Measurements from ENCODE around the gene TTC23L. TPM values are rescaled to one million over a fixed set of nuclear protein-coding genes. Genes with fewer than 3 reads are reported as not detected.

TTC23L gene
- total and polyA plus RNA-seq, 2 experiments from 2014 or later: 2.2 to 2.3 TPM

GRCh38 chr5:34924462-34924765 lies 85.5 kb downstream of the TTC23L start:
- Histone ChIP-seq H3K27ac (ENCODE audit: low read depth) (no peak overlapping the region), H4K20me1 (replicated peaks; ENCODE audit: insufficient read depth) (peaks cover 12% of the 10 kb centered on the region; the same call in 1 of the 2 replicates), H3F3A (replicated peaks; ENCODE audit: low read depth) (peaks cover 17% of the 10 kb centered on the region; the same call in 1 of the 2 replicates), H3K27me3 (ENCODE audit: insufficient read depth) (no peaks in the 10 kb centered on the region), H2AFZ (no peak overlapping the region), H3K36me3 (ENCODE audit: insufficient read depth) (peaks cover 68% of the 10 kb centered on the region), H3K79me2 (replicated peaks; ENCODE audit: insufficient read depth) (peaks cover 18% of the 10 kb centered on the region), H3K4me1 (ENCODE audit: insufficient read depth) (no peaks in the 10 kb centered on the region), H3K4me2 (no peak overlapping the region), H3K9me2 (ENCODE audit: insufficient read depth) (no peaks in the 10 kb centered on the region), H3K4me3 (no peak overlapping the region)
- H3K4me3 Mint-ChIP-seq: no peak overlapping the region
- peaks cover 70% of the 10 kb centered on the region for H3K36me3 Mint-ChIP-seq (ENCODE audit: low read depth)
- no peak for ATAC-seq
- no peak for DNase-seq (ENCODE audit: low spot score)
- H3K27ac Mint-ChIP-seq: no peak overlapping the region
- no peaks in the 10 kb centered on the region for H3K9me3 Mint-ChIP-seq
- H3K4me1 Mint-ChIP-seq: peaks cover 8% of the 10 kb centered on the region; the same call in 2 of the 3 replicates
- TF ChIP-seq ZNF114 (CRISPR knock-in tag; IDR thresholded peaks at IDR 0.05) (no peak), ZNF331 (CRISPR knock-in tag; IDR thresholded peaks at IDR 0.05; ENCODE audit: low read depth) (no peak), CREB1 (CRISPR knock-in tag; IDR thresholded peaks at IDR 0.05; ENCODE audit: low read depth) (no peak), ETS1 (IDR thresholded peaks at IDR 0.05) (no peak), STAT1 (IDR thresholded peaks at IDR 0.05; ENCODE audit: unreplicated experiment) (no peak), EZH2 (IDR thresholded peaks at IDR 0.05; ENCODE audit: low read depth, unreplicated experiment) (no peak), JUNB (IDR thresholded peaks at IDR 0.05; ENCODE audit: unreplicated experiment) (no peak), POLR2AphosphoS5 (IDR thresholded peaks at IDR 0.05; ENCODE audit: low read depth) (no peak), EZH2phosphoT487 (IDR thresholded peaks at IDR 0.05; ENCODE audit: unreplicated experiment) (no peak), NANOG (IDR thresholded peaks at IDR 0.05; ENCODE audit: borderline replicate concordance) (no peak), CTCF (conservative IDR thresholded peaks at IDR 0.05; ENCODE audit: low read depth in 2 of 2) (no peak)
- TF ChIP-seq, protein P1, sequence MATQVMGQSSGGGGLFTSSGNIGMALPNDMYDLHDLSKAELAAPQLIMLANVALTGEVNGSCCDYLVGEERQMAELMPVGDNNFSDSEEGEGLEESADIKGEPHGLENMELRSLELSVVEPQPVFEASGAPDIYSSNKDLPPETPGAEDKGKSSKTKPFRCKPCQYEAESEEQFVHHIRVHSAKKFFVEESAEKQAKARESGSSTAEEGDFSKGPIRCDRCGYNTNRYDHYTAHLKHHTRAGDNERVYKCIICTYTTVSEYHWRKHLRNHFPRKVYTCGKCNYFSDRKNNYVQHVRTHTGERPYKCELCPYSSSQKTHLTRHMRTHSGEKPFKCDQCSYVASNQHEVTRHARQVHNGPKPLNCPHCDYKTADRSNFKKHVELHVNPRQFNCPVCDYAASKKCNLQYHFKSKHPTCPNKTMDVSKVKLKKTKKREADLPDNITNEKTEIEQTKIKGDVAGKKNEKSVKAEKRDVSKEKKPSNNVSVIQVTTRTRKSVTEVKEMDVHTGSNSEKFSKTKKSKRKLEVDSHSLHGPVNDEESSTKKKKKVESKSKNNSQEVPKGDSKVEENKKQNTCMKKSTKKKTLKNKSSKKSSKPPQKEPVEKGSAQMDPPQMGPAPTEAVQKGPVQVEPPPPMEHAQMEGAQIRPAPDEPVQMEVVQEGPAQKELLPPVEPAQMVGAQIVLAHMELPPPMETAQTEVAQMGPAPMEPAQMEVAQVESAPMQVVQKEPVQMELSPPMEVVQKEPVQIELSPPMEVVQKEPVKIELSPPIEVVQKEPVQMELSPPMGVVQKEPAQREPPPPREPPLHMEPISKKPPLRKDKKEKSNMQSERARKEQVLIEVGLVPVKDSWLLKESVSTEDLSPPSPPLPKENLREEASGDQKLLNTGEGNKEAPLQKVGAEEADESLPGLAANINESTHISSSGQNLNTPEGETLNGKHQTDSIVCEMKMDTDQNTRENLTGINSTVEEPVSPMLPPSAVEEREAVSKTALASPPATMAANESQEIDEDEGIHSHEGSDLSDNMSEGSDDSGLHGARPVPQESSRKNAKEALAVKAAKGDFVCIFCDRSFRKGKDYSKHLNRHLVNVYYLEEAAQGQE (IDR thresholded peaks at IDR 0.05; ENCODE audit: unreplicated experiment): no peak
- TF ChIP-seq, protein P2, sequence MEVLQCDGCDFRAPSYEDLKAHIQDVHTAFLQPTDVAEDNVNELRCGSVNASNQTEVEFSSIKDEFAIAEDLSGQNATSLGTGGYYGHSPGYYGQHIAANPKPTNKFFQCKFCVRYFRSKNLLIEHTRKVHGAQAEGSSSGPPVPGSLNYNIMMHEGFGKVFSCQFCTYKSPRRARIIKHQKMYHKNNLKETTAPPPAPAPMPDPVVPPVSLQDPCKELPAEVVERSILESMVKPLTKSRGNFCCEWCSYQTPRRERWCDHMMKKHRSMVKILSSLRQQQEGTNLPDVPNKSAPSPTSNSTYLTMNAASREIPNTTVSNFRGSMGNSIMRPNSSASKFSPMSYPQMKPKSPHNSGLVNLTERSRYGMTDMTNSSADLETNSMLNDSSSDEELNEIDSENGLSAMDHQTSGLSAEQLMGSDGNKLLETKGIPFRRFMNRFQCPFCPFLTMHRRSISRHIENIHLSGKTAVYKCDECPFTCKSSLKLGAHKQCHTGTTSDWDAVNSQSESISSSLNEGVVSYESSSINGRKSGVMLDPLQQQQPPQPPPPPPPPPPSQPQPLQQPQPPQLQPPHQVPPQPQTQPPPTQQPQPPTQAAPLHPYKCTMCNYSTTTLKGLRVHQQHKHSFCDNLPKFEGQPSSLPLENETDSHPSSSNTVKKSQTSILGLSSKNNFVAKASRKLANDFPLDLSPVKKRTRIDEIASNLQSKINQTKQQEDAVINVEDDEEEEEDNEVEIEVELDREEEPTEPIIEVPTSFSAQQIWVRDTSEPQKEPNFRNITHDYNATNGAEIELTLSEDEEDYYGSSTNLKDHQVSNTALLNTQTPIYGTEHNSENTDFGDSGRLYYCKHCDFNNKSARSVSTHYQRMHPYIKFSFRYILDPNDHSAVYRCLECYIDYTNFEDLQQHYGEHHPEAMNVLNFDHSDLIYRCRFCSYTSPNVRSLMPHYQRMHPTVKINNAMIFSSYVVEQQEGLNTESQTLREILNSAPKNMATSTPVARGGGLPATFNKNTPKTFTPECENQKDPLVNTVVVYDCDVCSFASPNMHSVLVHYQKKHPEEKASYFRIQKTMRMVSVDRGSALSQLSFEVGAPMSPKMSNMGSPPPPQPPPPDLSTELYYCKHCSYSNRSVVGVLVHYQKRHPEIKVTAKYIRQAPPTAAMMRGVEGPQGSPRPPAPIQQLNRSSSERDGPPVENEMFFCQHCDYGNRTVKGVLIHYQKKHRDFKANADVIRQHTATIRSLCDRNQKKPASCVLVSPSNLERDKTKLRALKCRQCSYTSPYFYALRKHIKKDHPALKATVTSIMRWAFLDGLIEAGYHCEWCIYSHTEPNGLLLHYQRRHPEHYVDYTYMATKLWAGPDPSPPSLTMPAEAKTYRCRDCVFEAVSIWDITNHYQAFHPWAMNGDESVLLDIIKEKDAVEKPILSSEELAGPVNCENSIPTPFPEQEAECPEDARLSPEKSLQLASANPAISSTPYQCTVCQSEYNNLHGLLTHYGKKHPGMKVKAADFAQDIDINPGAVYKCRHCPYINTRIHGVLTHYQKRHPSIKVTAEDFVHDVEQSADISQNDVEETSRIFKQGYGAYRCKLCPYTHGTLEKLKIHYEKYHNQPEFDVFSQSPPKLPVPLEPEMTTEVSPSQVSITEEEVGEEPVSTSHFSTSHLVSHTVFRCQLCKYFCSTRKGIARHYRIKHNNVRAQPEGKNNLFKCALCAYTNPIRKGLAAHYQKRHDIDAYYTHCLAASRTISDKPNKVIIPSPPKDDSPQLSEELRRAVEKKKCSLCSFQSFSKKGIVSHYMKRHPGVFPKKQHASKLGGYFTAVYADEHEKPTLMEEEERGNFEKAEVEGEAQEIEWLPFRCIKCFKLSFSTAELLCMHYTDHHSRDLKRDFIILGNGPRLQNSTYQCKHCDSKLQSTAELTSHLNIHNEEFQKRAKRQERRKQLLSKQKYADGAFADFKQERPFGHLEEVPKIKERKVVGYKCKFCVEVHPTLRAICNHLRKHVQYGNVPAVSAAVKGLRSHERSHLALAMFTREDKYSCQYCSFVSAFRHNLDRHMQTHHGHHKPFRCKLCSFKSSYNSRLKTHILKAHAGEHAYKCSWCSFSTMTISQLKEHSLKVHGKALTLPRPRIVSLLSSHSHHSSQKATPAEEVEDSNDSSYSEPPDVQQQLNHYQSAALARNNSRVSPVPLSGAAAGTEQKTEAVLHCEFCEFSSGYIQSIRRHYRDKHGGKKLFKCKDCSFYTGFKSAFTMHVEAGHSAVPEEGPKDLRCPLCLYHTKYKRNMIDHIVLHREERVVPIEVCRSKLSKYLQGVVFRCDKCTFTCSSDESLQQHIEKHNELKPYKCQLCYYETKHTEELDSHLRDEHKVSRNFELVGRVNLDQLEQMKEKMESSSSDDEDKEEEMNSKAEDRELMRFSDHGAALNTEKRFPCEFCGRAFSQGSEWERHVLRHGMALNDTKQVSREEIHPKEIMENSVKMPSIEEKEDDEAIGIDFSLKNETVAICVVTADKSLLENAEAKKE (CRISPR knock-in tag; IDR thresholded peaks at IDR 0.05): no peak
- peaks cover 5% of the 10 kb centered on the region for H3K27me3 Mint-ChIP-seq (ENCODE audit: insufficient read depth, low read depth, poor library complexity)
